ENCODE measurements around the gene SLC12A7.

DNA sequence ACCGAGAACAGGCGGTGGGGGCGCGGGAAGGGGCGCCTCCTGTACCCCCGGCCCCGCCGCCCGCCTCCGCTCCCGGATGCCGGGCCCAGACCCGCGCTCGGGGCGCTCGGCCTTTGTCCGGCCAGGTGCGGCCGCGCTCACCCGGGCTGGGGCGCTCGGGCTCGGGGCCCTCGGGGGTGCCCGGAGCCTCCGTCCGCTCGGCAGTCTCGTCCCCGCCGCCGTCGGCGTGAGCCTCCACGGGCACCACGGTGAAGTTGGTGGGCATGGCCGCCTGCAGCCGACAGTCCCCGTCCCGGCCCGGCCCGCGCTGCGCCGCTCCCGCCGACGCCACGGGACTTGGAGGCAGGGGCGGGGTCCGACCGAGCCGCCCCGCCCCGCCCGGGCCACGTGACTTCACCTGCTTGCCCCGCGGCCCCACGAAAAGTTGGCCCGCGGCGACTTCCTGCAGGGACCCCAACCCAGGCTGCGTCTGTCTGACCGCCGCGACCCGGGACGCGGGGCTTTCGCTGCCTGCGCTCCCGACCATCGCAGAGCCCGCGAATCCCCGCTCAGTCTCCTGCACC lies at the start of gene SLC12A7:
- TF ChIP-seq TAF1 (IDR thresholded peaks at IDR 0.05; ENCODE audit: borderline replicate concordance, insufficient read depth, low read length) (peak; percentile 55; the same call in 1 of the 2 replicates), POLR2AphosphoS5 (IDR thresholded peaks at IDR 0.05; ENCODE audit: low read depth, low read length) (peak; percentile 37; the same call in 1 of the 2 replicates)
- TF ChIP-seq, protein P1, sequence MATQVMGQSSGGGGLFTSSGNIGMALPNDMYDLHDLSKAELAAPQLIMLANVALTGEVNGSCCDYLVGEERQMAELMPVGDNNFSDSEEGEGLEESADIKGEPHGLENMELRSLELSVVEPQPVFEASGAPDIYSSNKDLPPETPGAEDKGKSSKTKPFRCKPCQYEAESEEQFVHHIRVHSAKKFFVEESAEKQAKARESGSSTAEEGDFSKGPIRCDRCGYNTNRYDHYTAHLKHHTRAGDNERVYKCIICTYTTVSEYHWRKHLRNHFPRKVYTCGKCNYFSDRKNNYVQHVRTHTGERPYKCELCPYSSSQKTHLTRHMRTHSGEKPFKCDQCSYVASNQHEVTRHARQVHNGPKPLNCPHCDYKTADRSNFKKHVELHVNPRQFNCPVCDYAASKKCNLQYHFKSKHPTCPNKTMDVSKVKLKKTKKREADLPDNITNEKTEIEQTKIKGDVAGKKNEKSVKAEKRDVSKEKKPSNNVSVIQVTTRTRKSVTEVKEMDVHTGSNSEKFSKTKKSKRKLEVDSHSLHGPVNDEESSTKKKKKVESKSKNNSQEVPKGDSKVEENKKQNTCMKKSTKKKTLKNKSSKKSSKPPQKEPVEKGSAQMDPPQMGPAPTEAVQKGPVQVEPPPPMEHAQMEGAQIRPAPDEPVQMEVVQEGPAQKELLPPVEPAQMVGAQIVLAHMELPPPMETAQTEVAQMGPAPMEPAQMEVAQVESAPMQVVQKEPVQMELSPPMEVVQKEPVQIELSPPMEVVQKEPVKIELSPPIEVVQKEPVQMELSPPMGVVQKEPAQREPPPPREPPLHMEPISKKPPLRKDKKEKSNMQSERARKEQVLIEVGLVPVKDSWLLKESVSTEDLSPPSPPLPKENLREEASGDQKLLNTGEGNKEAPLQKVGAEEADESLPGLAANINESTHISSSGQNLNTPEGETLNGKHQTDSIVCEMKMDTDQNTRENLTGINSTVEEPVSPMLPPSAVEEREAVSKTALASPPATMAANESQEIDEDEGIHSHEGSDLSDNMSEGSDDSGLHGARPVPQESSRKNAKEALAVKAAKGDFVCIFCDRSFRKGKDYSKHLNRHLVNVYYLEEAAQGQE (IDR thresholded peaks at IDR 0.05; ENCODE audit: insufficient read depth in 1 of 2, low read depth in 2 of 2, low read length in 2 of 2), result no peak

Data from PFSK-1 (cell line).